ENCODE measurements around the gene MPPE1. TPM values are rescaled to one million over a fixed set of nuclear protein-coding genes. Genes with fewer than 3 reads are reported as not detected.

Gene MPPE1
- total and polyA plus RNA-seq, 4 donors, result 41.3 to 71.4 (median 44.0) TPM

DNA sequence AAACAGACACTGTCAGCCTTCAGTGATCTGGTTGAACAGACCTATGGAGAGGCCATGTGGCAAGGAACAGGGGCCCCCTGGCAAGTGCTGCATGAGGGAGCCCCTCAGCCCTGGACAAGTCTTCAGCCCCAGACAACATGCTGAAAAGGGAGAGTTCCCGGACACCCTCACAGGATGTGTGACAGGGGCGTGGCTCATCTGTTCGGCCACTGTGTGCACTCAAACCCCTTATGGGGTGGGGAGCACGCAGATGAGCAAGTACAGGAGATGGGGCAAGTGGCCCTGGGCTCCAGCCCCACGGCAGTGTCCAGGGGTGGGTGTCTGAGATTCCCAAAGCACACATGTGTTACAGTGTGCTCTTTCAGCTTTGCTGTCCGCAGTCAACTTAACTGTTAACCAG, 35.4 kb upstream of the MPPE1 start:
- Histone ChIP-seq H3K9me3 (ENCODE audit: control insufficient read depth in 4 of 4, insufficient read depth in 3 of 4, low read length in 3 of 4) (peaks cover 0 to 3% (median 0%) of the 10 kb centered on the region in 4 donors), H3K27ac (ENCODE audit: low read depth in 1 of 2, low read length in 1 of 2) (no peak overlapping the region), H3K4me1 (ENCODE audit: control insufficient read depth in 5 of 5, insufficient read depth in 5 of 5, low read length in 5 of 5) (peaks cover 0 to 13% (median 3%) of the 10 kb centered on the region in 5 donors), H3K36me3 (ENCODE audit: control insufficient read depth in 4 of 4, insufficient read depth in 4 of 4, low read length in 4 of 4) (no peaks in the 10 kb centered on the region), H3K9ac (ENCODE audit: insufficient read depth in 1 of 2, low read length in 2 of 2) (no peak overlapping the region), H3K27me3 (ENCODE audit: control insufficient read depth in 3 of 3, insufficient read depth in 3 of 3, low read length in 2 of 3) (no peaks in the 10 kb centered on the region), H3K4me3 (no peak overlapping the region)
- TF ChIP-seq, protein P1, sequence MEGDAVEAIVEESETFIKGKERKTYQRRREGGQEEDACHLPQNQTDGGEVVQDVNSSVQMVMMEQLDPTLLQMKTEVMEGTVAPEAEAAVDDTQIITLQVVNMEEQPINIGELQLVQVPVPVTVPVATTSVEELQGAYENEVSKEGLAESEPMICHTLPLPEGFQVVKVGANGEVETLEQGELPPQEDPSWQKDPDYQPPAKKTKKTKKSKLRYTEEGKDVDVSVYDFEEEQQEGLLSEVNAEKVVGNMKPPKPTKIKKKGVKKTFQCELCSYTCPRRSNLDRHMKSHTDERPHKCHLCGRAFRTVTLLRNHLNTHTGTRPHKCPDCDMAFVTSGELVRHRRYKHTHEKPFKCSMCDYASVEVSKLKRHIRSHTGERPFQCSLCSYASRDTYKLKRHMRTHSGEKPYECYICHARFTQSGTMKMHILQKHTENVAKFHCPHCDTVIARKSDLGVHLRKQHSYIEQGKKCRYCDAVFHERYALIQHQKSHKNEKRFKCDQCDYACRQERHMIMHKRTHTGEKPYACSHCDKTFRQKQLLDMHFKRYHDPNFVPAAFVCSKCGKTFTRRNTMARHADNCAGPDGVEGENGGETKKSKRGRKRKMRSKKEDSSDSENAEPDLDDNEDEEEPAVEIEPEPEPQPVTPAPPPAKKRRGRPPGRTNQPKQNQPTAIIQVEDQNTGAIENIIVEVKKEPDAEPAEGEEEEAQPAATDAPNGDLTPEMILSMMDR (IDR thresholded peaks at IDR 0.05; ENCODE audit: control extremely low read depth, extremely low read depth), result no peak
- DNase-seq (no peak), ATAC-seq (ENCODE audit: insufficient read depth, low FRiP score) (no peak)
- WGBS, 2 donors, result 74 to 83% methylated on average over 6 of the region's 6 CpGs

DNA sequence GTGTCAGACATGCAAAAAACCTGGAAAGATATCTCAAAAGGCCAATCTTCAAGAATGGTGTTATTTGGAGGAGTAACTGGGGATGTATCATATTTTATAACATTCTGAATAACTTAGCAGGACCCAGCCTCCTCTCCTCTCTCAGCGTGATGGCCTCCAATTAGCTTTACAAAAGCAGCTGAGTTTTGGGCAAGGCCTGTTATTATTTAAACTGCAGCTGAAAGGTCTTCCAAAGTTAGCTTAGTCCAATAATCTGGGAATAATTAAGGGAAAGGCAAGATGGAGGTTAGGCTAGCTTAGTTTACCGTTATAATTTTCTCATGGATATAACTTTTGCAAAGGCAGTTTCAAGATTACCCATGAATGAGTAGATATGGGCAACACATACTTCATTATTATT, 32.8 kb upstream of the MPPE1 start:
- TF ChIP-seq, protein P1 (IDR thresholded peaks at IDR 0.05; ENCODE audit: control extremely low read depth, extremely low read depth), result no peak
- H3K4me1 ChIP-seq (ENCODE audit: control insufficient read depth in 5 of 5, insufficient read depth in 5 of 5, low read length in 5 of 5), result peaks cover 0 to 2% (median 0%) of the 10 kb centered on the region in 5 donors
- no peak overlapping the region for H3K9ac ChIP-seq (ENCODE audit: insufficient read depth in 1 of 2, low read length in 2 of 2)
- ATAC-seq (ENCODE audit: insufficient read depth, low FRiP score) (no peak), DNase-seq (no peak)
- 92 to 99% methylated on average over 2 of the region's 2 CpGs for WGBS, 2 donors
- no peaks in the 10 kb centered on the region for H3K36me3 ChIP-seq (ENCODE audit: control insufficient read depth in 4 of 4, insufficient read depth in 4 of 4, low read length in 4 of 4)
- no peaks in the 10 kb centered on the region for H3K27me3 ChIP-seq (ENCODE audit: control insufficient read depth in 3 of 3, insufficient read depth in 3 of 3, low read length in 2 of 3)
- peaks cover 0 to 3% (median 0%) of the 10 kb centered on the region in 4 donors for H3K9me3 ChIP-seq (ENCODE audit: control insufficient read depth in 4 of 4, insufficient read depth in 3 of 4, low read length in 3 of 4)
- H3K27ac ChIP-seq (ENCODE audit: low read depth in 1 of 2, low read length in 1 of 2), result no peak overlapping the region
- no peak overlapping the region for H3K4me3 ChIP-seq

DNA sequence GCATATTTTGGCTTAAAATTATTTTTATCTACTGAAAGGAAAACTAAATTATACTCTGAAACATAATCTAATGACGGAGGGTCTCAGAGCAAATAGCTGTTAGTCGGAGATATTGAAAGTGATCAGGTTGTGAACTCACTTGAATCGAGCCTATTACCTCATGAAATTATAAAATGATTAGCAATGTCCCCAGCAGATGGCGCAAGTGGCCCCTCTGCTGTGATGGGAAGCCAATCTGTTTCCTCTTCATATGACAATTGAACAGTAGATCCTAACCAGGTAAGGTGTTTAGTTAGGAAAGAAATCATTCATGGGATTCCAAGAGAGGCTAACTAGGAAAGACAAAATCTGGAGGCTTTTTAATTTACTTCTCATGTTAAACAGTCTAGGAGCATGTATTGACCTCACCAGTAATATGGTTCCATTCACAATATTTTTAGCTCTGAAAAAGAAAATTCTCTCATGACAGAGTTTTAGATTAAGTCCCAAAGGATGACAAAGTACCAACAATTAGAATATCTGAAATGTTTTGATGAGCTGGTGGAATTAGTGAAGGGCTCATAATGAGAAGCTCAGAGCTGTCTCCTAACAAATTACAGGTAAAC, 29.9 kb upstream of the MPPE1 start:
- DNase-seq (peak; percentile 70 to 78 (median 74)), ATAC-seq (ENCODE audit: insufficient read depth, low FRiP score) (peak; percentile 66)
- 1 to 6% methylated on average over 4 of the region's 4 CpGs for WGBS, 2 donors
- no peaks in the 10 kb centered on the region for H3K27me3 ChIP-seq (ENCODE audit: control insufficient read depth in 3 of 3, insufficient read depth in 3 of 3, low read length in 2 of 3)
- TF ChIP-seq, protein P1 (IDR thresholded peaks at IDR 0.05; ENCODE audit: control extremely low read depth, extremely low read depth), result peak; percentile 85
- H3K36me3 ChIP-seq (ENCODE audit: control insufficient read depth in 4 of 4, insufficient read depth in 4 of 4, low read length in 4 of 4), result no peaks in the 10 kb centered on the region
- H3K9ac ChIP-seq (ENCODE audit: insufficient read depth in 1 of 2, low read length in 2 of 2), result no peak overlapping the region
- no peak overlapping the region for H3K4me3 ChIP-seq
- H3K27ac ChIP-seq (ENCODE audit: low read depth in 1 of 2, low read length in 1 of 2), result no peak overlapping the region
- H3K9me3 ChIP-seq (ENCODE audit: control insufficient read depth in 4 of 4, insufficient read depth in 3 of 4, low read length in 3 of 4), result no peaks in the 10 kb centered on the region
- no peaks in the 10 kb centered on the region for H3K4me1 ChIP-seq (ENCODE audit: control insufficient read depth in 5 of 5, insufficient read depth in 5 of 5, low read length in 5 of 5)

DNA sequence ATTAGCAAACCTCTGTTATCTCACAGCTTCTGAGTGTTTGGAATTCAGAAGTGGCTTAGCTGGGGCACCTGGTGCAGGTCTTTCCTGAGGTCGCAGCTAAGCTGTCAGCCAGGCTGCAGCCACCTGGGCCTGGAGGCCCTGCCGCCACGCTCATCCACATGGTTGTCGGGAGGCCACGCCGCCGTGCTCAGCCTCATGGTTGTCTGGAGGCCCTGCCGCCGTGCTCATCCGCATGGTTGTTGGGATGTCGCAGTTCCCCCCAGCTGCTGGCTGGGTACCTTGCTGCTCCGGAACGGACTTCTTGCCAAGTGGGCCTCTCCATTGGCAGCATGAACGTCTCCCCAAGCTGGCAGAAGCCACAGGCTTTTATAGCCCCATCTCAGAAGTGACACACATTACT, 24.3 kb upstream of the MPPE1 start:
- no peak for ATAC-seq (ENCODE audit: insufficient read depth, low FRiP score)
- no peak for DNase-seq
- Histone ChIP-seq H3K4me3 (no peak overlapping the region), H3K9ac (ENCODE audit: insufficient read depth in 1 of 2, low read length in 2 of 2) (no peak overlapping the region), H3K4me1 (ENCODE audit: control insufficient read depth in 5 of 5, insufficient read depth in 5 of 5, low read length in 5 of 5) (peaks cover 0 to 2% (median 0%) of the 10 kb centered on the region in 5 donors), H3K27me3 (ENCODE audit: control insufficient read depth in 3 of 3, insufficient read depth in 3 of 3, low read length in 2 of 3) (no peaks in the 10 kb centered on the region), H3K27ac (ENCODE audit: low read depth in 1 of 2, low read length in 1 of 2) (no peak overlapping the region), H3K9me3 (ENCODE audit: control insufficient read depth in 4 of 4, insufficient read depth in 3 of 4, low read length in 3 of 4) (no peaks in the 10 kb centered on the region), H3K36me3 (ENCODE audit: control insufficient read depth in 4 of 4, insufficient read depth in 4 of 4, low read length in 4 of 4) (no peaks in the 10 kb centered on the region)
- 94% methylated on average over 14 of the region's 14 CpGs for WGBS, 2 donors
- TF ChIP-seq, protein P1 (IDR thresholded peaks at IDR 0.05; ENCODE audit: control extremely low read depth, extremely low read depth), result no peak
